ENCODE results near the gene MCTP1. TPM values are rescaled to one million over a fixed set of nuclear protein-coding genes. Genes with fewer than 3 reads are reported as not detected.

MCTP1 gene
- total and polyA plus RNA-seq, 3 experiments from 2014 or later, result 0.51 to 0.92 (median 0.55) TPM

GRCh38 chr5:95063492-95063891 is 221.4 kb downstream of the MCTP1 start:
- Histone ChIP-seq H3K27me3 (ENCODE audit: insufficient read depth, low read length, poor library complexity, severe bottlenecking) (no peaks in the 10 kb centered on the region), H3K4me1 (ENCODE audit: insufficient read depth, low read length) (no peaks in the 10 kb centered on the region), H3K36me3 (ENCODE audit: insufficient read depth, low read length) (no peaks in the 10 kb centered on the region), H3K4me3 (ENCODE audit: low read length) (no peak overlapping the region), H3K9me3 (ENCODE audit: low read length) (no peaks in the 10 kb centered on the region), H3K27ac (ENCODE audit: low read depth, low read length) (no peak overlapping the region)
- no peaks in the 10 kb centered on the region for H3K9me3 Mint-ChIP-seq
- H3K4me1 Mint-ChIP-seq, result peaks cover 0 to 5% (median 3%) of the 10 kb centered on the region in 3 donors
- H3K4me3 Mint-ChIP-seq, result no peak overlapping the region
- ChIA-PET CTCF (no interaction called here), POLR2A (no interaction called here)
- H3K27ac Mint-ChIP-seq, result no peak overlapping the region
- no peaks in the 10 kb centered on the region for H3K27me3 Mint-ChIP-seq
- no peaks in the 10 kb centered on the region for H3K36me3 Mint-ChIP-seq
- DNase-seq, result no peak

- Histone ChIP-seq H3K9me3 (ENCODE audit: low read length) (no peaks in the 10 kb centered on the region), H3K27ac (ENCODE audit: low read depth, low read length) (no peak overlapping the region), H3K27me3 (ENCODE audit: insufficient read depth, low read length, poor library complexity, severe bottlenecking) (no peaks in the 10 kb centered on the region), H3K36me3 (ENCODE audit: insufficient read depth, low read length) (no peaks in the 10 kb centered on the region), H3K4me3 (ENCODE audit: low read length) (no peak overlapping the region), H3K4me1 (ENCODE audit: insufficient read depth, low read length) (no peaks in the 10 kb centered on the region)
- DNase-seq, result no peak
- CTCF ChIA-PET, result no interaction called here
- H3K27ac Mint-ChIP-seq, result no peak overlapping the region
- H3K36me3 Mint-ChIP-seq, result no peaks in the 10 kb centered on the region
- no peaks in the 10 kb centered on the region for H3K27me3 Mint-ChIP-seq
- POLR2A ChIA-PET, result no interaction called here
- no peaks in the 10 kb centered on the region for H3K9me3 Mint-ChIP-seq
- H3K4me1 Mint-ChIP-seq, result no peaks in the 10 kb centered on the region
- H3K4me3 Mint-ChIP-seq, result no peak overlapping the region
These were observed 224.8 kb downstream of the MCTP1 start for GRCh38 chr5:95060098-95060497.

GRCh38 chr5:95059636-95060035 is 225.3 kb downstream of the MCTP1 start:
- Mint-ChIP-seq H3K36me3 (no peaks in the 10 kb centered on the region), H3K9me3 (no peaks in the 10 kb centered on the region), H3K27ac (no peak overlapping the region), H3K4me1 (no peaks in the 10 kb centered on the region), H3K27me3 (no peaks in the 10 kb centered on the region), H3K4me3 (no peak overlapping the region)
- ChIA-PET CTCF (no interaction called here), POLR2A (no interaction called here)
- H3K9me3 ChIP-seq (ENCODE audit: low read length), result no peaks in the 10 kb centered on the region
- H3K27me3 ChIP-seq (ENCODE audit: insufficient read depth, low read length, poor library complexity, severe bottlenecking), result no peaks in the 10 kb centered on the region
- no peak for DNase-seq
- no peaks in the 10 kb centered on the region for H3K4me1 ChIP-seq (ENCODE audit: insufficient read depth, low read length)
- H3K36me3 ChIP-seq (ENCODE audit: insufficient read depth, low read length), result no peaks in the 10 kb centered on the region
- H3K4me3 ChIP-seq (ENCODE audit: low read length), result no peak overlapping the region
- H3K27ac ChIP-seq (ENCODE audit: low read depth, low read length), result no peak overlapping the region

- no peak overlapping the region for H3K27ac ChIP-seq (ENCODE audit: low read depth, low read length)
- DNase-seq, result no peak
- H3K36me3 Mint-ChIP-seq, result no peaks in the 10 kb centered on the region
- peaks cover 0 to 4% of the 10 kb centered on the region in 2 donors for H3K27me3 Mint-ChIP-seq
- H3K4me3 ChIP-seq (ENCODE audit: low read length), result no peak overlapping the region
- ChIA-PET POLR2A (no interaction called here), CTCF (interaction anchor here (1.5 kb wide), 1 partner anchor 12 kb away, joined by 3 read pairs; no protein-coding TSS in a partner anchor)
- no peaks in the 10 kb centered on the region for H3K27me3 ChIP-seq (ENCODE audit: insufficient read depth, low read length, poor library complexity, severe bottlenecking)
- H3K4me1 ChIP-seq (ENCODE audit: insufficient read depth, low read length), result no peaks in the 10 kb centered on the region
- H3K4me1 Mint-ChIP-seq, result no peaks in the 10 kb centered on the region
- H3K27ac Mint-ChIP-seq, result no peak overlapping the region
- no peaks in the 10 kb centered on the region for H3K9me3 Mint-ChIP-seq
- no peak overlapping the region for H3K4me3 Mint-ChIP-seq
- no peaks in the 10 kb centered on the region for H3K36me3 ChIP-seq (ENCODE audit: insufficient read depth, low read length)
- no peaks in the 10 kb centered on the region for H3K9me3 ChIP-seq (ENCODE audit: low read length)
These were observed 227.3 kb downstream of the MCTP1 start for GRCh38 chr5:95057615-95058014.

- H3K9me3 Mint-ChIP-seq, result no peaks in the 10 kb centered on the region
- Histone ChIP-seq H3K4me1 (ENCODE audit: insufficient read depth, low read length) (no peaks in the 10 kb centered on the region), H3K4me3 (ENCODE audit: low read length) (no peak overlapping the region), H3K36me3 (ENCODE audit: insufficient read depth, low read length) (no peaks in the 10 kb centered on the region), H3K27ac (ENCODE audit: low read depth, low read length) (no peak overlapping the region), H3K27me3 (ENCODE audit: insufficient read depth, low read length, poor library complexity, severe bottlenecking) (no peaks in the 10 kb centered on the region), H3K9me3 (ENCODE audit: low read length) (no peaks in the 10 kb centered on the region)
- H3K36me3 Mint-ChIP-seq, result no peaks in the 10 kb centered on the region
- no peaks in the 10 kb centered on the region for H3K4me1 Mint-ChIP-seq
- CTCF ChIA-PET, result no interaction called here
- H3K27me3 Mint-ChIP-seq, result peaks cover 0 to 5% of the 10 kb centered on the region in 2 donors
- POLR2A ChIA-PET, result no interaction called here
- no peak overlapping the region for H3K27ac Mint-ChIP-seq
- DNase-seq, result no peak
- no peak overlapping the region for H3K4me3 Mint-ChIP-seq
These were observed 231.6 kb downstream of the MCTP1 start for GRCh38 chr5:95053253-95053652.

- H3K9me3 ChIP-seq (ENCODE audit: low read length), result no peaks in the 10 kb centered on the region
- no peak overlapping the region for H3K27ac ChIP-seq (ENCODE audit: low read depth, low read length)
- CTCF ChIA-PET, result interaction anchor here (1.5 kb wide), 1 partner anchor 10 kb away, joined by 3 read pairs; no protein-coding TSS in a partner anchor
- H3K27me3 ChIP-seq (ENCODE audit: insufficient read depth, low read length, poor library complexity, severe bottlenecking), result no peaks in the 10 kb centered on the region
- H3K4me1 ChIP-seq (ENCODE audit: insufficient read depth, low read length), result no peaks in the 10 kb centered on the region
- no peak overlapping the region for H3K27ac Mint-ChIP-seq
- no peaks in the 10 kb centered on the region for H3K36me3 Mint-ChIP-seq
- H3K27me3 Mint-ChIP-seq, result peaks cover 0 to 5% of the 10 kb centered on the region in 2 donors
- POLR2A ChIA-PET, result no interaction called here
- H3K36me3 ChIP-seq (ENCODE audit: insufficient read depth, low read length), result no peaks in the 10 kb centered on the region
- H3K4me3 ChIP-seq (ENCODE audit: low read length), result no peak overlapping the region
- no peaks in the 10 kb centered on the region for H3K9me3 Mint-ChIP-seq
- H3K4me3 Mint-ChIP-seq, result no peak overlapping the region
- DNase-seq, result no peak
- no peaks in the 10 kb centered on the region for H3K4me1 Mint-ChIP-seq
These were observed 234.2 kb downstream of the MCTP1 start for GRCh38 chr5:95050708-95051107.

- Mint-ChIP-seq H3K4me1 (no peaks in the 10 kb centered on the region), H3K4me3 (no peak overlapping the region), H3K9me3 (peaks cover 0 to 4% (median 0%) of the 10 kb centered on the region in 5 donors), H3K27ac (no peak overlapping the region), H3K36me3 (no peaks in the 10 kb centered on the region), H3K27me3 (peaks cover 0 to 2% of the 10 kb centered on the region in 2 donors)
- DNase-seq, result no peak
- Histone ChIP-seq H3K27me3 (ENCODE audit: insufficient read depth, low read length, poor library complexity, severe bottlenecking) (no peaks in the 10 kb centered on the region), H3K4me1 (ENCODE audit: insufficient read depth, low read length) (no peaks in the 10 kb centered on the region), H3K4me3 (ENCODE audit: low read length) (no peak overlapping the region), H3K9me3 (ENCODE audit: low read length) (no peaks in the 10 kb centered on the region), H3K27ac (ENCODE audit: low read depth, low read length) (no peak overlapping the region), H3K36me3 (ENCODE audit: insufficient read depth, low read length) (no peaks in the 10 kb centered on the region)
- CTCF ChIA-PET, result no interaction called here
- POLR2A ChIA-PET, result no interaction called here
These were observed 236.3 kb downstream of the MCTP1 start for GRCh38 chr5:95048628-95049027.

GRCh38 chr5:95045181-95045965 is 239.5 kb downstream of the MCTP1 start:
- Mint-ChIP-seq H3K4me3 (no peak overlapping the region), H3K9me3 (peaks cover 0 to 4% (median 0%) of the 10 kb centered on the region in 5 donors), H3K27me3 (no peaks in the 10 kb centered on the region), H3K36me3 (no peaks in the 10 kb centered on the region), H3K4me1 (no peaks in the 10 kb centered on the region), H3K27ac (no peak overlapping the region)
- POLR2A ChIA-PET, result no interaction called here
- CTCF ChIA-PET, result no interaction called here
- no peak for DNase-seq
- Histone ChIP-seq H3K4me1 (ENCODE audit: insufficient read depth, low read length) (no peaks in the 10 kb centered on the region), H3K36me3 (ENCODE audit: insufficient read depth, low read length) (no peaks in the 10 kb centered on the region), H3K4me3 (ENCODE audit: low read length) (no peak overlapping the region), H3K27me3 (ENCODE audit: insufficient read depth, low read length, poor library complexity, severe bottlenecking) (no peaks in the 10 kb centered on the region), H3K27ac (ENCODE audit: low read depth, low read length) (no peak overlapping the region), H3K9me3 (ENCODE audit: low read length) (no peaks in the 10 kb centered on the region)

Measured in CD8-positive, alpha-beta memory T cell (primary cell).